A549 (cell line): ENCODE results near the gene UNC5CL.

Experiments
- EP300 ChIP-seq, 2 experiments: fragments of >200 bp; sonication (Bioruptor Twin); formaldehyde crosslinking; IDR thresholded peaks; 2 replicates in 1 of 2; 3 replicates in 1 of 2; pipeline ENCODE4 v1.6.1; 2016 to 2017
- POLR2A ChIP-seq: IDR thresholded peaks from 2 replicates; pipeline ENCODE4 v1.6.1; 2012; ENCODE audit warnings: mild to moderate bottlenecking, low read length
- POLR2AphosphoS2 ChIP-seq: conservative IDR thresholded peaks from 2 replicates; pipeline ENCODE4 v1.6.1; 2012; ENCODE audit warnings: low read length, improper control_type of control experiment, inconsistent platforms
- TP53 ChIP-seq: fragments of 250-450 bp; sonication (Bioruptor Pico); IDR thresholded peaks from 2 replicates; pipeline ENCODE4 v1.5.0; 2021; ENCODE audit warnings: mild to moderate bottlenecking, moderate library complexity
- TF ChIP-seq, protein P1 (sequence below): fragments of 150-350 bp; IDR thresholded peaks from 2 replicates; pipeline ENCODE4 v1.6.1; 2014; ENCODE audit warnings: low read depth, mild to moderate bottlenecking, low read length
- TF ChIP-seq, protein P2 (sequence below): fragments of >200 bp; sonication (Bioruptor Twin); formaldehyde crosslinking; IDR thresholded peaks from 3 replicates; pipeline ENCODE4 v1.5.1; 2016

DNA sequence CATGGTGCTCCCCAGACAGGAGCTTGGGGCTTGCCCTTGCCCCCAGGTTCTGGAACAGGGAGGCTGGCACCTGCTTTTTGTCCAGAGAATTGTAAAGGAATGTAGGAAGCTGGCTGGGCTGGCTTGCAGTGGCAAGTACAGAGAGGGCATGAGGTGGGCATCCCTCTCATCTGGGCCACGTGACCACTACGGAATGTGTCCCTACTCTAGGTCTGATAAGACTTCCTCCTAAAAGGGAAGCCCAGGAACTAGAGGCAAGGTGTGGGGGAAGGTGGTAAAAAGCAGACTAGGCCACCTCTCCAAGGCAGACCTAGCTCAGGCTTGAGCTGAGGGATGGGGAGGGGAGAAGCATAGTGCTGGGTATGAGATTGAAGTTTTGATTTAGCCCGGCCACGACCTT, 38.8 kb downstream of the UNC5CL start:
- TF ChIP-seq, protein P1, sequence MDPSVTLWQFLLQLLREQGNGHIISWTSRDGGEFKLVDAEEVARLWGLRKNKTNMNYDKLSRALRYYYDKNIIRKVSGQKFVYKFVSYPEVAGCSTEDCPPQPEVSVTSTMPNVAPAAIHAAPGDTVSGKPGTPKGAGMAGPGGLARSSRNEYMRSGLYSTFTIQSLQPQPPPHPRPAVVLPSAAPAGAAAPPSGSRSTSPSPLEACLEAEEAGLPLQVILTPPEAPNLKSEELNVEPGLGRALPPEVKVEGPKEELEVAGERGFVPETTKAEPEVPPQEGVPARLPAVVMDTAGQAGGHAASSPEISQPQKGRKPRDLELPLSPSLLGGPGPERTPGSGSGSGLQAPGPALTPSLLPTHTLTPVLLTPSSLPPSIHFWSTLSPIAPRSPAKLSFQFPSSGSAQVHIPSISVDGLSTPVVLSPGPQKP, result no peak
- no peak for TF ChIP-seq EP300 (IDR thresholded peaks at IDR 0.05)
- TF ChIP-seq, protein P2, sequence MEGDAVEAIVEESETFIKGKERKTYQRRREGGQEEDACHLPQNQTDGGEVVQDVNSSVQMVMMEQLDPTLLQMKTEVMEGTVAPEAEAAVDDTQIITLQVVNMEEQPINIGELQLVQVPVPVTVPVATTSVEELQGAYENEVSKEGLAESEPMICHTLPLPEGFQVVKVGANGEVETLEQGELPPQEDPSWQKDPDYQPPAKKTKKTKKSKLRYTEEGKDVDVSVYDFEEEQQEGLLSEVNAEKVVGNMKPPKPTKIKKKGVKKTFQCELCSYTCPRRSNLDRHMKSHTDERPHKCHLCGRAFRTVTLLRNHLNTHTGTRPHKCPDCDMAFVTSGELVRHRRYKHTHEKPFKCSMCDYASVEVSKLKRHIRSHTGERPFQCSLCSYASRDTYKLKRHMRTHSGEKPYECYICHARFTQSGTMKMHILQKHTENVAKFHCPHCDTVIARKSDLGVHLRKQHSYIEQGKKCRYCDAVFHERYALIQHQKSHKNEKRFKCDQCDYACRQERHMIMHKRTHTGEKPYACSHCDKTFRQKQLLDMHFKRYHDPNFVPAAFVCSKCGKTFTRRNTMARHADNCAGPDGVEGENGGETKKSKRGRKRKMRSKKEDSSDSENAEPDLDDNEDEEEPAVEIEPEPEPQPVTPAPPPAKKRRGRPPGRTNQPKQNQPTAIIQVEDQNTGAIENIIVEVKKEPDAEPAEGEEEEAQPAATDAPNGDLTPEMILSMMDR, result no peak
- TF ChIP-seq POLR2A, result no peak
- no peak for TF ChIP-seq TP53 (CRISPR knock-in tag)
- no peak for TF ChIP-seq POLR2AphosphoS2
